WTC11 (cell line): Measurements from ENCODE around the gene KRT80. TPM values are rescaled to one million over a fixed set of nuclear protein-coding genes. Genes with fewer than 3 reads are reported as not detected.

Experiments used
- ATAC-seq: fragments of 200-7000 bp; cut with Tn5 transposase; 2 replicates; pipeline ENCODE4 v1.10.0; 2021; ENCODE audit warnings: mild to moderate bottlenecking, moderate library complexity
- CTCF ChIA-PET: fragments of 300-600 bp; sonication (Branson Sonifier 250); formaldehyde crosslinking; loops from one replicate; lab custom pipeline; 2021; ENCODE audit warnings: antibody characterized with exemption; lab: Charles Lee
- POLR2A ChIA-PET: fragments of 350-600 bp; sonication (Branson Sonifier 250); formaldehyde crosslinking; loops from one replicate; lab custom pipeline; 2021; ENCODE audit warnings: antibody characterized with exemption; lab: Charles Lee
- DNase-seq: peaks from one replicate; pipeline ENCODE4 v3.0.0; 2021; ENCODE audit warnings: low spot score
- H3K27ac Mint-ChIP-seq: 2 replicates; pipeline ENCODE4 v1.8.0; 2021; ENCODE audit warnings: mixed read lengths
- H3K27me3 Mint-ChIP-seq: 2 replicates; pipeline ENCODE4 v1.8.0; 2021; ENCODE audit warnings: low read depth, mild to moderate bottlenecking, moderate library complexity, mixed read lengths
- H3K36me3 Mint-ChIP-seq: 2 replicates; pipeline ENCODE4 v1.8.0; 2021; ENCODE audit warnings: mixed read lengths
- H3K4me1 Mint-ChIP-seq: 2 replicates; pipeline ENCODE4 v1.8.0; 2022; ENCODE audit warnings: mixed read lengths
- H3K4me3 Mint-ChIP-seq: 2 replicates; pipeline ENCODE4 v1.8.0; 2021; ENCODE audit warnings: mild to moderate bottlenecking, moderate library complexity, mixed read lengths
- H3K9me3 Mint-ChIP-seq: 2 replicates; pipeline ENCODE4 v1.8.0; 2021; ENCODE audit warnings: mixed read lengths
- ETV6 ChIP-seq: sonication (generic); formaldehyde crosslinking; IDR thresholded peaks from 2 replicates; pipeline ENCODE4 v1.8.1; 2022; ENCODE audit warnings: mild to moderate bottlenecking, missing genetic modification reagents
- FOXK1 ChIP-seq: sonication (generic); formaldehyde crosslinking; IDR thresholded peaks from 2 replicates; pipeline ENCODE4 v1.8.0; 2022; ENCODE audit warnings: mild to moderate bottlenecking, moderate library complexity, missing genetic modification reagents
- GTF2I ChIP-seq: fragments of 250-450 bp; sonication (Bioruptor Pico); conservative IDR thresholded peaks from 2 replicates; pipeline ENCODE4 v1.4.0; 2021; ENCODE audit warnings: mild to moderate bottlenecking
- JUN ChIP-seq: sonication (generic); formaldehyde crosslinking; IDR thresholded peaks from 2 replicates; pipeline ENCODE4 v1.8.0; 2023; ENCODE audit warnings: mild to moderate bottlenecking, missing genetic modification reagents
- NFYB ChIP-seq: sonication (generic); formaldehyde crosslinking; conservative IDR thresholded peaks from 2 replicates; pipeline ENCODE4 v1.8.0; 2022; ENCODE audit warnings: low read depth, missing genetic modification reagents
- NR2C2 ChIP-seq: sonication (generic); formaldehyde crosslinking; IDR thresholded peaks from 2 replicates; pipeline ENCODE4 v1.8.0; 2022; ENCODE audit warnings: mild to moderate bottlenecking, missing genetic modification reagents
- OVOL2 ChIP-seq: fragments of 250-450 bp; sonication (Bioruptor Pico); IDR thresholded peaks from 2 replicates; pipeline ENCODE4 v1.9.0; 2021; ENCODE audit warnings: mild to moderate bottlenecking, borderline replicate concordance
- PRRX2 ChIP-seq: fragments of 250-450 bp; sonication (Bioruptor Pico); IDR thresholded peaks from 2 replicates; pipeline ENCODE4 v1.8.0; 2021; ENCODE audit warnings: mild to moderate bottlenecking
- SOX15 ChIP-seq: fragments of 250-450 bp; sonication (Bioruptor Pico); IDR thresholded peaks from 2 replicates; pipeline ENCODE4 v1.9.0; 2021; ENCODE audit warnings: mild to moderate bottlenecking
- TEAD1 ChIP-seq: sonication (generic); formaldehyde crosslinking; IDR thresholded peaks from 2 replicates; pipeline ENCODE4 v1.8.0; 2022; ENCODE audit warnings: mild to moderate bottlenecking, missing genetic modification reagents
- TEAD4 ChIP-seq: sonication (generic); formaldehyde crosslinking; IDR thresholded peaks from 2 replicates; pipeline ENCODE4 v1.8.0; 2022; ENCODE audit warnings: mild to moderate bottlenecking, missing genetic modification reagents
- TP53 ChIP-seq: sonication (generic); formaldehyde crosslinking; IDR thresholded peaks from 2 replicates; pipeline ENCODE4 v1.8.1; 2023; ENCODE audit warnings: mild to moderate bottlenecking, missing genetic modification reagents
- ZNF263 ChIP-seq: sonication (generic); formaldehyde crosslinking; IDR thresholded peaks from 2 replicates; pipeline ENCODE4 v1.8.1; 2022; ENCODE audit warnings: low read depth, mild to moderate bottlenecking, moderate library complexity, missing genetic modification reagents
- ZNF671 ChIP-seq: fragments of 250-450 bp; sonication (Bioruptor Pico); IDR thresholded peaks from 2 replicates; pipeline ENCODE4 v1.8.0; 2021; ENCODE audit warnings: mild to moderate bottlenecking
- total RNA-seq: library from RNA; stranded (reverse); gene quantifications from 3 replicates; pipeline ENCODE4 v1.2.3, GENCODE V29; 2021
- TF ChIP-seq, protein P1 (sequence below): sonication (generic); formaldehyde crosslinking; IDR thresholded peaks from 2 replicates; pipeline ENCODE4 v1.8.0; 2022; ENCODE audit warnings: mild to moderate bottlenecking, missing genetic modification reagents
- TF ChIP-seq, protein P2 (sequence below): fragments of 250-450 bp; sonication (Bioruptor Pico); conservative IDR thresholded peaks from 2 replicates; pipeline ENCODE4 v1.9.0; 2021; ENCODE audit warnings: mild to moderate bottlenecking
- TF ChIP-seq, protein P3 (sequence below): sonication (generic); formaldehyde crosslinking; IDR thresholded peaks from 2 replicates; pipeline ENCODE4 v1.8.0; 2022; ENCODE audit warnings: mild to moderate bottlenecking, missing genetic modification reagents
- TF ChIP-seq, protein P4 (sequence below): sonication (generic); formaldehyde crosslinking; IDR thresholded peaks from 2 replicates; pipeline ENCODE4 v1.8.0; 2023; ENCODE audit warnings: mild to moderate bottlenecking, missing genetic modification reagents
- TF ChIP-seq, protein P5 (sequence below): sonication (generic); formaldehyde crosslinking; IDR thresholded peaks from 2 replicates; pipeline ENCODE4 v1.8.1; 2022; ENCODE audit warnings: missing genetic modification reagents, borderline replicate concordance
- TF ChIP-seq, protein P6 (sequence below): fragments of 250-450 bp; sonication (Bioruptor Pico); IDR thresholded peaks from 2 replicates; pipeline ENCODE4 v1.9.0; 2021; ENCODE audit warnings: moderate library complexity, mild to moderate bottlenecking, inconsistent platforms, borderline replicate concordance
- TF ChIP-seq, protein P7 (sequence below): sonication (generic); formaldehyde crosslinking; IDR thresholded peaks from 2 replicates; pipeline ENCODE4 v1.8.0; 2022; ENCODE audit warnings: mild to moderate bottlenecking, missing genetic modification reagents
- TF ChIP-seq, protein P8 (sequence below): sonication (generic); formaldehyde crosslinking; IDR thresholded peaks from 2 replicates; pipeline ENCODE4 v1.8.1; 2023; ENCODE audit warnings: mild to moderate bottlenecking, moderate library complexity, missing genetic modification reagents
- TF ChIP-seq, protein P9 (sequence below): fragments of 250-450 bp; sonication (Bioruptor Pico); IDR thresholded peaks from 2 replicates; pipeline ENCODE4 v2.1.2; 2022; ENCODE audit warnings: mild to moderate bottlenecking, moderate library complexity

The KRT80 gene
- total RNA-seq, 1 experiment from 2014 or later, result 0.11 TPM

DNA sequence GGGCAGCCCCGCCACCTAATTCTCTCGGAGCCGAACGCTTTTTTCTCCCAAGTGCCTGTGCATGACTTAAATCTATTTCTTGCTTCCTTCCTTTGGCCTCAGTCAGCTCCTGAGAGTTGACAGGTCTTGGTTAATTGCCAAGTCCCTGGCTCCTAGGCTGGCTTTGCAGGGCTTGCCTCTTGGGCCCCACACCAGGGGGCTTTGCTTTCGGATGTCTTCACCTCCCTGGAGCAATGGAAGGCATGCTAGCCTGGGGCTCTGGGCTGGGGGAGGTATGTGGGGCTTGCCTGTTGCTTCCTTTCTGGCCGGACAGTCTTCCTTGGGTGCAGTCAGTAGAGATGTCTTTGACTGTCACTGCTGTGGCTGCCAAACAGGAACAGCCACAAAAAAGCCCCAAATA is 2.2 kb upstream of the KRT80 start:
- no peak overlapping the region for H3K27ac Mint-ChIP-seq
- CTCF ChIA-PET, result interaction anchor here (0.5 to 2.9 kb wide), 8 partner anchors 13 to 976 kb away, joined by 3 to 11 read pairs (median 3); partner anchors contain the start of gene POU6F1
- no peaks in the 10 kb centered on the region for H3K36me3 Mint-ChIP-seq
- no peak overlapping the region for H3K4me3 Mint-ChIP-seq
- TF ChIP-seq PRRX2 (CRISPR knock-in tag), result no peak
- TF ChIP-seq, protein P1, sequence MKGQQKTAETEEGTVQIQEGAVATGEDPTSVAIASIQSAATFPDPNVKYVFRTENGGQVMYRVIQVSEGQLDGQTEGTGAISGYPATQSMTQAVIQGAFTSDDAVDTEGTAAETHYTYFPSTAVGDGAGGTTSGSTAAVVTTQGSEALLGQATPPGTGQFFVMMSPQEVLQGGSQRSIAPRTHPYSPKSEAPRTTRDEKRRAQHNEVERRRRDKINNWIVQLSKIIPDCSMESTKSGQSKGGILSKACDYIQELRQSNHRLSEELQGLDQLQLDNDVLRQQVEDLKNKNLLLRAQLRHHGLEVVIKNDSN, result no peak
- no peak for TF ChIP-seq OVOL2
- TF ChIP-seq NR2C2 (CRISPR knock-in tag), result no peak
- no peak for TF ChIP-seq TEAD4 (CRISPR knock-in tag)
- TF ChIP-seq, protein P2, sequence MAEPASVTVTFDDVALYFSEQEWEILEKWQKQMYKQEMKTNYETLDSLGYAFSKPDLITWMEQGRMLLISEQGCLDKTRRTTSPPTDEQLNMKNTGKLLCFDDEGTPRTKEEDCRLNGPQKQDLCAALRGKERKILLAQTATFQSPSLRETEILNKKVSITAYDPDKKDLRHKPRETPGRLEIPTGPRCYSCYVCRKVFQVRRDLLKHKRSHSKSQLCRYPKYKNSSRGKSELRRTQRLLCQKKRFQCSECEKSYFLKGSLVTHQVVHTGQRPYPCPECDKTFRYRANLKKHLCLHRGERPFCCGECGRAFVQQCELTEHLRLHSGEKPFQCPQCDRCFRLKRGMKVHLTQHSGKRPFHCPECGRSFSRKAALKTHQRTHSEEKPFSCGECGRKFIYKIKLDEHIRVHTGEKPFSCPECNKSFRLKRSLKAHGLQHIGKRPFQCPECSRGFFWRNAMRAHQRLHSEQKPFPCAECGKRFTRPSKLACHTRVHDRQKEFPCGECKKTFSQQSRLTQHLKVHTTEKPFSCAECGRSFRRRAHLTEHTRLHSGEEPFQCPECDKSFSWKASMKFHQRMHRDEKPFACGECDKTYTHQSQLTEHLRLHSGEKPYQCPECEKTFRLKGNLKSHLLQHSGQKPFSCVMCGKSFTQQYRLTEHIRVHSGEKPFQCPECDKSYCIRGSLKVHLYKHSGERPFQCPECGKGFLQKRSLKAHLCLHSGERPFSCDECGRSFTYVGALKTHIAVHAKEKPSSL (CRISPR knock-in tag), result no peak
- TF ChIP-seq, protein P3, sequence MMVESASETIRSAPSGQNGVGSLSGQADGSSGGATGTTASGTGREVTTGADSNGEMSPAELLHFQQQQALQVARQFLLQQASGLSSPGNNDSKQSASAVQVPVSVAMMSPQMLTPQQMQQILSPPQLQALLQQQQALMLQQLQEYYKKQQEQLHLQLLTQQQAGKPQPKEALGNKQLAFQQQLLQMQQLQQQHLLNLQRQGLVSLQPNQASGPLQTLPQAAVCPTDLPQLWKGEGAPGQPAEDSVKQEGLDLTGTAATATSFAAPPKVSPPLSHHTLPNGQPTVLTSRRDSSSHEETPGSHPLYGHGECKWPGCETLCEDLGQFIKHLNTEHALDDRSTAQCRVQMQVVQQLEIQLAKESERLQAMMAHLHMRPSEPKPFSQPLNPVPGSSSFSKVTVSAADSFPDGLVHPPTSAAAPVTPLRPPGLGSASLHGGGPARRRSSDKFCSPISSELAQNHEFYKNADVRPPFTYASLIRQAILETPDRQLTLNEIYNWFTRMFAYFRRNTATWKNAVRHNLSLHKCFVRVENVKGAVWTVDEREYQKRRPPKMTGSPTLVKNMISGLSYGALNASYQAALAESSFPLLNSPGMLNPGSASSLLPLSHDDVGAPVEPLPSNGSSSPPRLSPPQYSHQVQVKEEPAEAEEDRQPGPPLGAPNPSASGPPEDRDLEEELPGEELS, result no peak
- TF ChIP-seq, protein P4, sequence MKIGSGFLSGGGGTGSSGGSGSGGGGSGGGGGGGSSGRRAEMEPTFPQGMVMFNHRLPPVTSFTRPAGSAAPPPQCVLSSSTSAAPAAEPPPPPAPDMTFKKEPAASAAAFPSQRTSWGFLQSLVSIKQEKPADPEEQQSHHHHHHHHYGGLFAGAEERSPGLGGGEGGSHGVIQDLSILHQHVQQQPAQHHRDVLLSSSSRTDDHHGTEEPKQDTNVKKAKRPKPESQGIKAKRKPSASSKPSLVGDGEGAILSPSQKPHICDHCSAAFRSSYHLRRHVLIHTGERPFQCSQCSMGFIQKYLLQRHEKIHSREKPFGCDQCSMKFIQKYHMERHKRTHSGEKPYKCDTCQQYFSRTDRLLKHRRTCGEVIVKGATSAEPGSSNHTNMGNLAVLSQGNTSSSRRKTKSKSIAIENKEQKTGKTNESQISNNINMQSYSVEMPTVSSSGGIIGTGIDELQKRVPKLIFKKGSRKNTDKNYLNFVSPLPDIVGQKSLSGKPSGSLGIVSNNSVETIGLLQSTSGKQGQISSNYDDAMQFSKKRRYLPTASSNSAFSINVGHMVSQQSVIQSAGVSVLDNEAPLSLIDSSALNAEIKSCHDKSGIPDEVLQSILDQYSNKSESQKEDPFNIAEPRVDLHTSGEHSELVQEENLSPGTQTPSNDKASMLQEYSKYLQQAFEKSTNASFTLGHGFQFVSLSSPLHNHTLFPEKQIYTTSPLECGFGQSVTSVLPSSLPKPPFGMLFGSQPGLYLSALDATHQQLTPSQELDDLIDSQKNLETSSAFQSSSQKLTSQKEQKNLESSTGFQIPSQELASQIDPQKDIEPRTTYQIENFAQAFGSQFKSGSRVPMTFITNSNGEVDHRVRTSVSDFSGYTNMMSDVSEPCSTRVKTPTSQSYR, result no peak
- TF ChIP-seq, protein P5, sequence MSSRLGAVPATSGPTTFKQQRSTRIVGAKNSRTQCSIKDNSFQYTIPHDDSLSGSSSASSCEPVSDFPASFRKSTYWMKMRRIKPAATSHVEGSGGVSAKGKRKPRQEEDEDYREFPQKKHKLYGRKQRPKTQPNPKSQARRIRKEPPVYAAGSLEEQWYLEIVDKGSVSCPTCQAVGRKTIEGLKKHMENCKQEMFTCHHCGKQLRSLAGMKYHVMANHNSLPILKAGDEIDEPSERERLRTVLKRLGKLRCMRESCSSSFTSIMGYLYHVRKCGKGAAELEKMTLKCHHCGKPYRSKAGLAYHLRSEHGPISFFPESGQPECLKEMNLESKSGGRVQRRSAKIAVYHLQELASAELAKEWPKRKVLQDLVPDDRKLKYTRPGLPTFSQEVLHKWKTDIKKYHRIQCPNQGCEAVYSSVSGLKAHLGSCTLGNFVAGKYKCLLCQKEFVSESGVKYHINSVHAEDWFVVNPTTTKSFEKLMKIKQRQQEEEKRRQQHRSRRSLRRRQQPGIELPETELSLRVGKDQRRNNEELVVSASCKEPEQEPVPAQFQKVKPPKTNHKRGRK (CRISPR knock-in tag), result no peak
- TF ChIP-seq, protein P6, sequence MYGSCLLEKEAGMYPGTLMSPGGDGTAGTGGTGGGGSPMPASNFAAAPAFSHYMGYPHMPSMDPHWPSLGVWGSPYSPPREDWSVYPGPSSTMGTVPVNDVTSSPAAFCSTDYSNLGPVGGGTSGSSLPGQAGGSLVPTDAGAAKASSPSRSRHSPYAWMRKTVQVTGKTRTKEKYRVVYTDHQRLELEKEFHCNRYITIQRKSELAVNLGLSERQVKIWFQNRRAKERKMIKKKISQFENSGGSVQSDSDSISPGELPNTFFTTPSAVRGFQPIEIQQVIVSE (CRISPR knock-in tag), result no peak
- TF ChIP-seq, protein P7, sequence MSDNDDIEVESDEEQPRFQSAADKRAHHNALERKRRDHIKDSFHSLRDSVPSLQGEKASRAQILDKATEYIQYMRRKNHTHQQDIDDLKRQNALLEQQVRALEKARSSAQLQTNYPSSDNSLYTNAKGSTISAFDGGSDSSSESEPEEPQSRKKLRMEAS (CRISPR knock-in tag), result no peak
- H3K9me3 Mint-ChIP-seq, result no peaks in the 10 kb centered on the region
- POLR2A ChIA-PET, result no interaction called here
- no peaks in the 10 kb centered on the region for H3K27me3 Mint-ChIP-seq
- ATAC-seq, result no peak
- no peak for DNase-seq
- H3K4me1 Mint-ChIP-seq, result peaks cover 11% of the 10 kb centered on the region

DNA sequence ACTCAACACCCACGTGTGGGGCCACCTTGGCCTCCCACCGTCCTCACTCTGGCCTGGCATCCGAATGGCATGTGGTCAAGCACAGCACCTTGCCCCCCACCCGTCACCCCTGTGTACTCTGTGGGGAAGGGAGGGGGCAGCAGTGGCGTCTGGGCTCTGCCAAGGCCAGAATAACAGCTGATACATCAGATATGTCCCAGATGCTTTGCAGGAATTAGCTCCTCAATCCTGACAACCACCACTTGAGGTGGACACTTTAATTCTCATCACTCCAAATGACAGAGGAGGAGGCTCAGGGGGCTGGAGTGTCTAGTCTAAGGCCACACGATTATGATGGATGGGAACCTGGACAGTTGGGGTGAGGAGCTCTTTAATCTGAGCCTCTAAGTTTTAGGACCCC is 1.7 kb upstream of the KRT80 start:
- ATAC-seq (no peak), DNase-seq (no peak)
- CTCF ChIA-PET, result interaction anchor here (0.5 to 2.9 kb wide), 8 partner anchors 12 to 976 kb away, joined by 3 to 11 read pairs (median 3); partner anchors contain the start of gene POU6F1
- Mint-ChIP-seq H3K4me3 (no peak overlapping the region), H3K36me3 (no peaks in the 10 kb centered on the region), H3K27me3 (no peaks in the 10 kb centered on the region), H3K4me1 (peaks cover 11% of the 10 kb centered on the region), H3K27ac (no peak overlapping the region), H3K9me3 (no peaks in the 10 kb centered on the region)
- POLR2A ChIA-PET, result no interaction called here
- TF ChIP-seq, protein P8, sequence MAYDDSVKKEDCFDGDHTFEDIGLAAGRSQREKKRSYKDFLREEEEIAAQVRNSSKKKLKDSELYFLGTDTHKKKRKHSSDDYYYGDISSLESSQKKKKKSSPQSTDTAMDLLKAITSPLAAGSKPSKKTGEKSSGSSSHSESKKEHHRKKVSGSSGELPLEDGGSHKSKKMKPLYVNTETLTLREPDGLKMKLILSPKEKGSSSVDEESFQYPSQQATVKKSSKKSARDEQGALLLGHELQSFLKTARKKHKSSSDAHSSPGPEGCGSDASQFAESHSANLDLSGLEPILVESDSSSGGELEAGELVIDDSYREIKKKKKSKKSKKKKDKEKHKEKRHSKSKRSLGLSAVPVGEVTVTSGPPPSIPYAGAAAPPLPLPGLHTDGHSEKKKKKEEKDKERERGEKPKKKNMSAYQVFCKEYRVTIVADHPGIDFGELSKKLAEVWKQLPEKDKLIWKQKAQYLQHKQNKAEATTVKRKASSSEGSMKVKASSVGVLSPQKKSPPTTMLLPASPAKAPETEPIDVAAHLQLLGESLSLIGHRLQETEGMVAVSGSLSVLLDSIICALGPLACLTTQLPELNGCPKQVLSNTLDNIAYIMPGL, result no peak
- TF ChIP-seq TEAD1 (CRISPR knock-in tag) (no peak), JUN (CRISPR knock-in tag) (no peak), ZNF671 (CRISPR knock-in tag) (no peak), GTF2I (CRISPR knock-in tag) (no peak), SOX15 (CRISPR knock-in tag) (no peak), FOXK1 (CRISPR knock-in tag) (no peak), ZNF263 (no peak), TP53 (CRISPR knock-in tag) (no peak), NFYB (CRISPR knock-in tag) (no peak), ETV6 (no peak)
- TF ChIP-seq, protein P9, sequence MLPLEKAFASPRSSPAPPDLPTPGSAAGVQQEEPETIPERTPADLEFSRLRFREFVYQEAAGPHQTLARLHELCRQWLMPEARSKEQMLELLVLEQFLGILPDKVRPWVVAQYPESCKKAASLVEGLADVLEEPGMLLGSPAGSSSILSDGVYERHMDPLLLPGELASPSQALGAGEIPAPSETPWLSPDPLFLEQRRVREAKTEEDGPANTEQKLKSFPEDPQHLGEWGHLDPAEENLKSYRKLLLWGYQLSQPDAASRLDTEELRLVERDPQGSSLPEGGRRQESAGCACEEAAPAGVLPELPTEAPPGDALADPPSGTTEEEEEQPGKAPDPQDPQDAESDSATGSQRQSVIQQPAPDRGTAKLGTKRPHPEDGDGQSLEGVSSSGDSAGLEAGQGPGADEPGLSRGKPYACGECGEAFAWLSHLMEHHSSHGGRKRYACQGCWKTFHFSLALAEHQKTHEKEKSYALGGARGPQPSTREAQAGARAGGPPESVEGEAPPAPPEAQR (CRISPR knock-in tag), result no peak
